Common myeloid progenitor, CD34-positive (primary cell): ENCODE measurements around the gene GPT2.

Source experiments
- CTCF ChIA-PET: fragments of 350-600 bp; sonication (Branson Sonifier 250); formaldehyde crosslinking; loops from one replicate; lab custom pipeline; 2021; ENCODE audit warnings: antibody characterized with exemption; lab: Charles Lee
- POLR2A ChIA-PET: fragments of 350-600 bp; sonication (Branson Sonifier 250); formaldehyde crosslinking; loops from one replicate; lab custom pipeline; 2021; ENCODE audit warnings: antibody characterized with exemption; lab: Charles Lee
- DNase-seq, 3 donors: peaks; one replicate each; pipeline versions ENCODE4 v3.0.0 to v3.0.0-alpha.2; 2013
- H3K27ac ChIP-seq, 2 experiments: 1 replicate in 1 of 2; 2 replicates in 1 of 2; pipeline ENCODE4 v1.7.0; 2013; ENCODE audit warnings: inconsistent platforms in 2 of 2, low read length in 2 of 2, mild to moderate bottlenecking in 2 of 2, low read depth in 1 of 2, moderate library complexity in 1 of 2; ENCODE audit not compliant: severe bottlenecking in 2 of 2, insufficient read depth in 1 of 2, poor library complexity in 1 of 2
- H3K27me3 ChIP-seq, 5 experiments: replicated peaks in 2 of 5; 1 replicate in 3 of 5; 2 replicates in 2 of 5; pipeline versions ENCODE4 v1.6.1 to v1.7.0; 2013; ENCODE audit warnings: low read length in 4 of 5, mild to moderate bottlenecking in 2 of 5, moderate library complexity in 2 of 5, inconsistent platforms in 1 of 5; ENCODE audit not compliant: insufficient read depth in 5 of 5, control insufficient read depth in 4 of 5
- H3K36me3 ChIP-seq, 4 experiments: 1 replicate in 2 of 4; 2 replicates in 2 of 4; pipeline versions ENCODE4 v1.6.1 to v1.7.0; 2013; ENCODE audit warnings: low read length in 3 of 4, control low read depth in 1 of 4, mild to moderate bottlenecking in 1 of 4; ENCODE audit not compliant: control insufficient read depth in 4 of 4, insufficient read depth in 4 of 4
- H3K4me1 ChIP-seq, 4 experiments: 1 replicate in 3 of 4; 2 replicates in 1 of 4; pipeline versions ENCODE4 v1.6.1 to v1.7.1; 2013; ENCODE audit warnings: low read length in 3 of 4, mild to moderate bottlenecking in 3 of 4, control low read depth in 1 of 4, inconsistent platforms in 1 of 4, moderate library complexity in 1 of 4; ENCODE audit not compliant: control insufficient read depth in 4 of 4, insufficient read depth in 4 of 4; ENCODE audit errors: control extremely low read depth in 1 of 4
- H3K4me3 ChIP-seq, 7 experiments: 1 replicate in 4 of 7; 2 replicates in 3 of 7; pipeline versions ENCODE4 v1.5.1 to v1.7.0; 2013; ENCODE audit warnings: mild to moderate bottlenecking in 7 of 7, low read length in 6 of 7, moderate library complexity in 6 of 7, inconsistent platforms in 2 of 7, low read depth in 2 of 7, control low read depth in 1 of 7; ENCODE audit not compliant: insufficient read depth in 4 of 7, control insufficient read depth in 1 of 7; ENCODE audit errors: extremely low read depth in 1 of 7
- H3K9me3 ChIP-seq, 5 experiments: 1 replicate in 4 of 5; 2 replicates in 1 of 5; pipeline versions ENCODE4 v1.6.1 to v1.7.1; 2013; ENCODE audit warnings: low read length in 4 of 5, mild to moderate bottlenecking in 2 of 5, inconsistent platforms in 1 of 5, low read depth in 1 of 5, moderate library complexity in 1 of 5; ENCODE audit not compliant: control insufficient read depth in 4 of 5, insufficient read depth in 2 of 5; ENCODE audit errors: control extremely low read depth in 1 of 5
- WGBS: methylation state at CpG from one replicate; pipeline ENCODE4 v1.1.5; 2013; ENCODE audit not compliant: insufficient coverage; 5-methylcytosine and 5-hydroxymethylcytosine counted together

GPT2 gene

DNA sequence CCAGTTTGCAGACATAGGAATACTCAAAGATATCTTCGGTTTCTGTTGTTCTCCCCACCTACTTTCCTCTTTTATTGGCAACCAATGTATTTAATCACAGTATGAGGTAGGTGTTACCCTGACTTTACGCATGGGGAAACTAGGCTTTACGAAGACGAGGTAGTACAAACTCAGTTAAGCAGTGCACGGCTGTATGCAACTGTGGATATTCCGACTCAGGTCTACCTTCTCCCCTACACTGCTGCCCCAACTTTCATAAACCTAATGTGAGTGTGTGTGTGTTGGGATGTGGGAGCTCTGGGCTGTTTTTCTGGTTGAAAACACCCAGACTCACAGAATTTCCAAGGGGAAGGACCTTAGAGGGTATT, 1.2 kb upstream of the GPT2 start:
- Histone ChIP-seq H3K4me3 (peak overlapping the region in 2 of 7 experiments; percentile 78 to 83), H3K9me3 (no peaks in the 10 kb centered on the region), H3K27me3 (peaks cover 0 to 14% (median 0%) of the 10 kb centered on the region in 5 experiments), H3K36me3 (peaks cover 0 to 21% (median 0%) of the 10 kb centered on the region in 4 experiments), H3K4me1 (peaks cover 0 to 52% (median 19%) of the 10 kb centered on the region in 4 experiments), H3K27ac (no peak overlapping the region)
- WGBS = 95% methylated on average over 2 of the region's 6 CpGs
- DNase-seq = no peak
- ChIA-PET POLR2A (no interaction called here), CTCF (interaction anchor here (1.0 to 4.5 kb wide), 3 partner anchors 26 to 209 kb away, joined by 3 to 21 read pairs (median 3); no protein-coding TSS in a partner anchor)

DNA sequence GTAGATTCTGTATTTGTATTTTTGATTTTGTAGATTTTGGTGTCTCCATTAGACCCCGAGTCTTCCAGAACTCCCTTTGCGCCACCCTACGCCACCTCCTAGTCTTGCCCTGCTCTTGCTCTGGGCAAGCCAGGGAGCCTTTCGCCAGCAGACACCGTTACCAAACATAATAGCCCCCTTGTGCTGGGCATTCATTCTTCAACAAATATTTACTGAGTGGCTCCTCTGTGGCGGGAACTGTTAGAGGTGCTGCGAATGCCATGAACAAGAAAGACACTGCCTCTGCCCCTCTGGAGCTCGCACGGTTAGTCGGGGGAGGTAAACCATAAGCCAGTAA, 841 bp upstream of the GPT2 start:
- Histone ChIP-seq H3K27me3 (peaks cover 0 to 14% (median 0%) of the 10 kb centered on the region in 5 experiments), H3K9me3 (no peaks in the 10 kb centered on the region), H3K27ac (peak overlapping the region in 1 of 2 experiments; percentile 59), H3K36me3 (peaks cover 0 to 23% (median 1%) of the 10 kb centered on the region in 4 experiments), H3K4me1 (peaks cover 0 to 49% (median 19%) of the 10 kb centered on the region in 4 experiments), H3K4me3 (peak overlapping the region; percentile 57 to 87 (median 78))
- POLR2A ChIA-PET = no interaction called here
- no peak for DNase-seq
- 31% methylated on average over 10 of the region's 10 CpGs for WGBS
- CTCF ChIA-PET = interaction anchor here (1.0 to 4.5 kb wide), 4 partner anchors 25 to 210 kb away, joined by 3 to 21 read pairs (median 4); no protein-coding TSS in a partner anchor

DNA sequence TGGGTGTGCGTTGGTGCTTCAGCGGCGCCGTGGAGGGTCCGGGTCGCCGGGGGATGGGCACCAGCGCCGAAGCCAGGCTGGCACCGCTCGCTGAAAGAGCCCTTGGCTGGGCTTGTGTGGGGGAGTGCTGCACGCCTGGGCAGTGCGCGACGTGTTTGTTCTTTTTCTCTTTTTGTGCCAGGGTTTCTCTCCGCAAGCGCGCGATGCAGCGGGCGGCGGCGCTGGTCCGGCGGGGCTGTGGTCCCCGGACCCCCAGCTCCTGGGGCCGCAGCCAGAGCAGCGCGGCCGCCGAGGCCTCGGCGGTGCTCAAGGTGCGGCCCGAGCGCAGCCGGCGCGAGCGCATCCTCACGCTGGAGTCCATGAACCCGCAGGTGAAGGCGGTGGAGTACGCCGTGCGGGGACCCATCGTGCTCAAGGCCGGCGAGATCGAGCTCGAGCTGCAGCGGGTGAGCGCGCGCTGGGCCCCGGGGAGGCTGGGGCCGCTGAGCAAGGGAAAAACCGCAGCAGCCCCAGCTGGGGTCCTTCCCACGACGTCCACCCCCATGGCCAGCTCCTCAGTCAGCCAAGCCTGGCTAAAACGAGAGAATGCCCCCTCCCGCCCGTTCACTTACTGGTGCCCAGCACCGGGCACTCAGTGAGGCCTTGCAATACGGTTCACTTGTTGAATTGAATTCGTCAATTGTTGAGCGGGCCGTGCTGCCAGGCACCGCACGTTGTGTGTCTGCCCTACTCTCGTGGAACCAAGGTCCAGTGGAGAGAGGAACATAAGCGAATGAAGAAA, 541 bp downstream of the GPT2 start:
- H3K36me3 ChIP-seq = peaks cover 0 to 29% (median 1%) of the 10 kb centered on the region in 4 experiments
- peaks cover 0 to 50% (median 19%) of the 10 kb centered on the region in 4 experiments for H3K4me1 ChIP-seq
- H3K4me3 ChIP-seq = peak overlapping the region; percentile 57 to 87 (median 78)
- ChIA-PET CTCF (interaction anchor here (0.5 to 4.5 kb wide), 6 partner anchors 21 to 44 kb away, joined by 3 to 21 read pairs (median 4); no protein-coding TSS in a partner anchor), POLR2A (interaction anchor here (0.9 kb wide), 1 partner anchor 23 kb away, joined by 3 read pairs; no protein-coding TSS in a partner anchor)
- H3K27ac ChIP-seq = no peak overlapping the region
- peaks cover 0 to 14% (median 0%) of the 10 kb centered on the region in 5 experiments for H3K27me3 ChIP-seq
- no peaks in the 10 kb centered on the region for H3K9me3 ChIP-seq
- 5% methylated on average over 55 of the region's 72 CpGs for WGBS
- DNase-seq = peak in 2 of 3 donors; percentile 30 to 44

DNA sequence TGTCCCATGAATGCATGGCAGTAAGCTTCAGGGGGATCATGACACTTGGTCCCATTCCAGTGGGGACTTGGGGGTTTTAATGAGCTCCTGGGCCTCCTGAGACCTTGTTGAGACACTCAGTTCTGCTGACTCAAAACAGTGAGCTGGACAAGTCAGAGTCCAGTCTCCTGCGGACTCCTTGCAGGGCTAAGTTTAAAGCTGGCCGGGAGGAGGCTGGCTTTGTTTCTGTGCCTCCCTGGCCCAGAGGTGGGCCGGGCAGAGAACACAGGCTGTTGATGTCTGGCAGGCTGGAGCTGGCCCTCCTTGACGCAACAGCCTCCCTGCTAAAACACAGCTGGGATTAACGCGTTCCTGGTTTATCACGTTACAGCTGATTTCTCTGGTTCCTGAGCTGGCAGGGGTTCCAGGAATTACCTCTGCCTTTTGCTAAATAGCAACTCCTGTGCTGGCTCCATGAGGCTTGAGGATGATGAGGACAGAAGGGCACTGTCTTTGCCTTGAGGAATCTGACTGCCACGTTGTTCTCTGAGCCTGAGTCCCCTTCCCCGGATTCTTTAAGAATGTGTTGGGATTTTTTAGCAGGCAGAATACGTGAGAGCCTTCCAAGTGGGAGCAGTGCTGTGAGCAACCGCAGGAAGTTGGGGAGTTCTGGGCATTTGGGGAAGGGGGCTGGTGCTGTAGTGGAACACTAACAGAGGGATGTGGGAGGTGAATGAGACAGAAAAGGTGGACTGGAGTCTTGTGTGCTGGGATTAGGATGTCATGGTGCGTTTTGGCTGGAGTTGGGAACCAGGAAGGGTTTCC, 2.0 kb downstream of the GPT2 start:
- Histone ChIP-seq H3K4me3 (peak overlapping the region in 1 of 7 experiments; percentile 83), H3K4me1 (peaks cover 0 to 53% (median 19%) of the 10 kb centered on the region in 4 experiments), H3K9me3 (no peaks in the 10 kb centered on the region), H3K27ac (no peak overlapping the region), H3K36me3 (peaks cover 0 to 36% (median 1%) of the 10 kb centered on the region in 4 experiments), H3K27me3 (peaks cover 0 to 14% (median 0%) of the 10 kb centered on the region in 5 experiments)
- WGBS = 99% methylated on average over 11 of the region's 12 CpGs
- no peak for DNase-seq
- CTCF ChIA-PET = interaction anchor here (1.2 to 2.8 kb wide), 4 partner anchors 22 to 34 kb away, joined by 3 to 9 read pairs (median 4); no protein-coding TSS in a partner anchor
- POLR2A ChIA-PET = no interaction called here

DNA sequence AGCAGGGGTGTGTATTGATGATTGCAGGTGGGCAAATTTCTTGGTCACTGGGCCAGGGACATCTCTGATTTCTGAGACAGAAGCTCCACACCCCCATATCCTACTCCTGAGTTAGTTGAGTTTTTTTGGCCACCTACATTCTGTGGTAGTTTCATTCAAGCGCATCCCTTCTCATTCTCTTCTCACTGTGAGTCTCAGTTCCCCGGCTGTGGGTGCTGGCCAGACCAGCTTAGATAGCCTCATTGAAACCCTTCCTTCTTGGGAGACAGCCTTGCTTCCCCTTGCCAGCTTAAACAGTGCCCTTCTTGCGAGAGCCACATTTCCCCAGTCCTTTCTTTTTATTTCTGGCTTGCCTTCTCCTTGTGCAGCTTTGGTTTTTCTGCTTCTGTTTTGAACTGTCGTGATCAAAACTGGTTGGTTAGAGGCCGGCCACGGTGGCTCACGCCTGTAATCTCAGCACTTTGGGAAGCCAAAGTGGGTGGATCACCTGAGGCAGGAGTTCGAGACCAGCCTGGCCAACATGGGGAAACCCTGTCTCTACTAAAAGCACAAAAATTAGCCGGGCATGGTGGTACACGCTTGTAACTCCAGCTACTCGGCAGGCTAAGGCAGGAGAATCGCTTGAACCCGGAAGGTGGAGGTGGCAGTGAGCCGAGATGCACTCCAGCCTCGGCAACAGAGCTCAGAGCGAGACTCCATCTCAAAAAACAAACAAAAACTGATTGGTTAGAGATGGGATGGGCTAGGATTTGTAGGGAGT, 2.8 kb downstream of the GPT2 start:
- peak overlapping the region in 1 of 7 experiments; percentile 83 for H3K4me3 ChIP-seq
- H3K27ac ChIP-seq = no peak overlapping the region
- no peak for DNase-seq
- H3K9me3 ChIP-seq = no peaks in the 10 kb centered on the region
- 99% methylated on average over 14 of the region's 16 CpGs for WGBS
- H3K4me1 ChIP-seq = peaks cover 0 to 53% (median 19%) of the 10 kb centered on the region in 4 experiments
- peaks cover 0 to 36% (median 1%) of the 10 kb centered on the region in 4 experiments for H3K36me3 ChIP-seq
- H3K27me3 ChIP-seq = peaks cover 0 to 14% (median 0%) of the 10 kb centered on the region in 5 experiments
- ChIA-PET POLR2A (no interaction called here), CTCF (interaction anchor here (0.9 to 2.8 kb wide), 5 partner anchors 13 to 35 kb away, joined by 3 to 9 read pairs (median 4); no protein-coding TSS in a partner anchor)

DNA sequence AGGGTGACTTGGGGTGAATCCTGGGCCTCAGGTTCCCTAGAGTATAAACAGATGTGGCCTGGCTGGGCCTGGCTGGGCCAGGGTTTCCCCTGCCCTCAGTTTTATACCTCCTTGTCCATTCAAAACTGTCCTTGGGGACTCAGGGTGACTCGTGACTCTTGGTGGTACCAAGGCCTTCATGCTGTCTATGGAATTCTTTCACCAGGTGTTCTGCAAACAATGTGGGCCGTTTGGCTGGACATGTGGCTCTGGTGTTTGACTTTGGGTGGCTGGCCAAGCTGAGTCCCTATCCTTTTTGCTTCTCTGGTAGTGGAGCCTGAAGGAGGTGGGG, 3.3 kb downstream of the GPT2 start:
- ChIA-PET POLR2A (no interaction called here), CTCF (interaction anchor here (0.9 to 2.8 kb wide), 3 partner anchors 13 to 34 kb away, joined by 3 to 9 read pairs (median 4); no protein-coding TSS in a partner anchor)
- H3K36me3 ChIP-seq = peaks cover 0 to 40% (median 1%) of the 10 kb centered on the region in 4 experiments
- no peak overlapping the region for H3K4me3 ChIP-seq
- peaks cover 0 to 9% (median 0%) of the 10 kb centered on the region in 5 experiments for H3K27me3 ChIP-seq
- peaks cover 0 to 48% (median 19%) of the 10 kb centered on the region in 4 experiments for H3K4me1 ChIP-seq
- H3K27ac ChIP-seq = no peak overlapping the region
- no peak for DNase-seq
- H3K9me3 ChIP-seq = no peaks in the 10 kb centered on the region
- WGBS = 100% methylated on average over 1 of the region's 2 CpGs
